Measurements from ENCODE around the gene AHRR.
A peak's percentile ranks its signal among the peaks of the same experiment; 100 is the strongest.
"Not testable (repeated sequence)": the region's sequence is repeated elsewhere in the genome, so short reads cannot be mapped to it uniquely, and the experiment has no call there.

The AHRR gene

DNA sequence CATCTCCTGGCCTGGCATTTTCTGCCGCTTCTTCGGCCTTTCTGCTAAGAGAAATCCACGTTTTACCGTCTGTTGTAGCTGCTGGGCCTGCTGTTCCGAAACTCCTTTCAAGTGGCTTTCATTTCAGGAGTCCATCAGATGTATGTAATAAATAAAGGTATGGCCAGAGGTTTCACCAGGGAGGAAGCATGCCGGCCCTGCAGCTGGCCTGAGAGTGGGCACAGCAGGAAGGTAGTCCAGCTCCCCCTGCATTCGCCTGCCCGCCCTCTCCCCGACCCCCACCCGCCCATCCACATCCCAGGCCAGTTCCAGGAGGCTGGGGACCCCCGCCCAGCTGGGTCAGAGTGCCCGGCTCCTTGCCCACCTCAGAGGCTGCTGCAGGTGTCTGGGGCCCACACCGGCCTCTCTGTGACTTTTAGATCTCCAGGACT is 75.0 kb downstream of the AHRR start:
- DNase-seq (ENCODE audit: low spot score): no peak

DNA sequence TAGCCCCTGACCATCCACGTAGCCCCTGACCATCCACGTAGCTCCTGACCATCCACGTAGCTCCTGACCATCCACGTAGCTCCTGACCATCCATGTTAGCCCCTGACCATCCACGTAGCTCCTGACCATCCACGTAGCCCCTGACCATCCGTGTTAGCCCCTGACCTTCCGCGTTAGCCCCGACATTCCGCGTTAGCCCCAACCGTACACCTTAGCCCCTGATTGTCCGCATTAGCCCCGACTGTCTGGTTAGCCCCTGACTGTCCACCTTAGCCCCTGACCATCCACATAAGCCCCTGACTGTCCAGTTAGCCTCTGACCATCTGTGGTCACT is 76.6 kb downstream of the AHRR start:
- DNase-seq (ENCODE audit: low spot score): not testable (repeated sequence)

DNA sequence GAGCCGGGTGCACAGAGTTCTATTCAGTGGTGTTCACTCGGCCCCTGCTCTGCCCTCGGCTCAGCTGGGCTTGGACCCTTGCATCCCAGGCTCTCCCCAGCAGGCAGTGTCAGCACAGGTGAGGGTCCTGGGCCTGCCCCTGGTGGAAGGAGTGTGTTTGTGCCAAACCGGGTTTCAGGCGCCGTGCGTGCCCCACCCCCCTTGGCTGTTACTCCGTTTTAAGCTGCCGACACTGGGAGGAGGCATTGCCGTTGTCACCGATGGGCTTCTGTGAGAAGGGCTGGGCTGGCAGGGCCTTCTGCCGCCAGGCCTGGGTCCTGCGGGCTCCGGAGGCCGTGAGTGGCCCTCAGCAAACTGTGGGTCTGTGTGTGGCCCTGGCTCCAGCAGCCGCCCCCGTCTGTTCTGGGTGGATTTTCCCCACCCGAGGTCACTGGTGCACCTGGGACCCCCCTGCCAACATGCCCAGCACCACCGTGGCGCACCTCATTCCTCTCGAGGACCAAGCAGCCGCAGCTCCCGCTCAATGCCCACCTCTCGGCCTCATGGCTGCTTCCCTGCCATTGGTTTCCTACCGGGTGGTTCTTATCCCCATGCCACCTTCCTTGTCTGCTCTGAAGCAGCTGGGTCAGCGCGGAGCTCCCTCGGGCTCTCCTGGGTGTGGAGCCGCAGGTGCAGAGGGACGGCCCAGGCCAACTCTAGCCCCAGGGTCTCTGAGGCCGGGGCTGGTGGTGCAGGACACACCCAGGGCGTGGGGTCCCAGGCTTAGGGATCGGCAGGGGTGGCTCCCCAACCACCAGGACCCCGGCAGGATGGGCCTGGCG is 77.2 kb downstream of the AHRR start:
- DNase-seq (ENCODE audit: low spot score): no peak

DNA sequence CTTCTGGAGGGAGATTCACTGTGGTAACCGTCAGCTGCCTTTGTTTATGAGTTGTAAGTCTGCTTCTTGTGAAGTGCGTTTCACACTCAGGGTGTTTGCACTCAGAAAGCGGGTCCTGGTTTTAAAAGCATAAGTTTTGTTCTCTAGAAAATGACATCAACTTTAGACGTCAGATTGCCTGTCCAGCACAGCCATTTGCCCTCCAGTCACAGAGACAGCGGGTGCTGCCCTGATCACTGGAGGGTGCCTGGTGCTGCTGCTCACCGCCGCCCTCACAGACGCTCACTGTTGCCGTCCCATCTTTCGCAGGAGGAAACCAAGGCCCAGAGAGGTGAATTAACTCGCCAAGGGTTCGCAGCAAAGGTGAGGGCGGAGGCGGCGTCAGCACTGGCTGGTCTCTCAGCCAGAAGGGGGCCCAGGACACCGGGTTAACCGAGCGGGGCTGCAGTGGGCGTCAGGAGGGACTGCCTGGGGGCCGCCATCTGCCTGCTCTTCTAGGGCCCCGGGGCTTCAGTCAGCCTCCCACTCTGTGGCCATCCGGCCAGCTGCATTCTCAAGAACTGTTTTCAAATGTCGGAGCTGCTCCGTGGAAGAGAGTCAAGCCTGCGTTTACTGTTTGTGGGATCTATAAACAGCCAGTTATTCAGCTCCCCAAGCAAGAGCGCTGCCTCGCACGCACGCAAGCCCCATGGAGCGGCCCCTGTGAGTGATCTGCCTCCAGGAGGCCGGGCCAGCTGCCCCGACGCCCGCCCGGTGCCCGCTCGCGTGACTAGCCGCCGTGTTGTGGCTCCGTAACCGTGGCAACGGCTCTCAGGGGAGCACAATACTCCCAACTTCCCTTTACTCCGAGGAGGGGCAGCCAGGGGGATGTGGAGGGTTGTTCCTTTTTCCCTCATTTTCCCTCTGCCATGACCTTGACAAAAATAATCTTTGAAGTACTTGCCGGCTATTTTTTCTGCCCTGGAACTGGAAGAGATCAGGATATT is 78.1 kb downstream of the AHRR start:
- DNase-seq (ENCODE audit: low spot score): peak; percentile 98

DNA sequence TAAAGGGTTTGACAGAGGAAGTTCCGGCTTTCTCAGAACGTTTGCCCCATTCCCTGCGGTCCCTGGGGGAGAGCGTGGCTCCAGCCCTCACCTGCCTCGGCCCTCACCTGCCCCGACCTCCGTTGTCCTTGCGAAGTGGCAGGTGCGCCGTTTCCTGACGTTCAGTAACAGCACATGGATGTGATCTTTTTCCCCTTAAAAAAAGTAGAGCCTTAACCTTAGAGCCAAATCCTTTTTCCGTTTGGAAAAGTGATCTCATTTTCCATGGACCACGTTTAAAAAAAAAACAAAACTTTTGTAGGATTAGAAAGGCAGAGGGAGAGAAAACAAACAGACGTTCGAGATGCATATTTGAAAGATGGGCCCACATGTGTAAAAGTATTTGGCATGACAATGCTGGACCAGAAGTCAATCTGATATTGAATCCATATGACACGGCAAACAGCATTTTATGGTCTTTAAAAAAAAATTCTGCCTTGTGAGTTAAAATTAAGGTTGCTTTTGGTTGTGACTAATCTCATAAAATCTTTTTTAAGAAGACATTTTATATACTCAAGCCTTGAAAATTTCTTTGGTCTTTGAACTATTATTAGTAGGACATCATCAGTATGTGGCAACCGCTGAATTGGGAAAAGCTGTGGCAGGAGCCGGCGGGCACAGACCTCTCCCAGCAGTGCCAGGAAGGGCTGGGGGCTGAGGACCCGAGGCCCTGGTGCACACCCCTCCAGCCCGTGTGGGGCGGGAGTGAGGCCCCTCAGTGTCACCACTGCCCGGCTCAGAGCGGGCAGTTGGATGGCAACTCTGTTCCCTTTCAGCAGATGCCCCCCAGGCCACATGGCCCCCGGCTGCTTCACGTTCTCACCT is 79.0 kb downstream of the AHRR start:
- peak; percentile 78 for DNase-seq (ENCODE audit: low spot score)

DNA sequence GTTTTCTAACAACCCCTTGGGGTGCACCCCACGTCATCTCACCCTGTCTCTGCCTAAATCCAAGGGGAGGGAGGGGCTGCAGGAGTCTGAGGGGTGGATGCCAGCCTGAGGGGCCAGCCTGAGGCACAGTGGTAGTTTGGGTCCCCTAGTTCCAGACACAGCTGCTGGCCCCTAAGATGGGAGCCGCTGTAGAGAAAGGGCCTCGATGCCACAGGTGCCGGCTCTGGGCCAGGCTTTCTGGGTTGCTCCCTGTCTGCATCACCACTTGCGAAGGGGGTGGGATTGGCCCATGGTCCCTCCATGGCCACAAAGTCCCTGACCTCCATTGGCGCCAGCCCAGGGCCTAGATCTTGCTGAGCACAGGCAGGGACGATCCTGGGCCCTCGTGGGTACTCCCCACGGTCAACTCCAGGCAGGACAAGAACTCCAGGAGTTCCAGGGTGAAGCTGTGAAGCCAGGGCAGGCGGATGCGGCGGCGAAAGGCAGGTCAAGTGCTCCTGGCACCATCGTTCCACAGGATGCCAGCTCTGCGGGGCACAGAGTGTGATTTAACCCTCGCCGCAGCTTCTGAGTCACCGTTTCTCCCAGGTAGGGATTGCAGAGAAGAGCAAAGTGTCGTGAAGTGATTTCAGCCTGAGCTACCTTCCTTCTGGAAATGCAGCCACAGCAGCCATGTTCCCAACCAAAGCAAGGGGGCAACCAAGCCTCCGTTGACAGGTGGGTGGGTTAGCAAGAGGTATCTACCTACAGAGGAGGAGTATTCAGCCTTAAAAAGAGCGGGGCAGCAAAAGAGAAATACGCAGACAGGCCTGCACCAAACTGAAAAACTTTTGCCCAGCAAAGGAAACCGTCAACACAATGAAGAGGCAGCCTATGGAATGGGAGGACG is 79.9 kb downstream of the AHRR start:
- no peak for DNase-seq (ENCODE audit: low spot score)

DNA sequence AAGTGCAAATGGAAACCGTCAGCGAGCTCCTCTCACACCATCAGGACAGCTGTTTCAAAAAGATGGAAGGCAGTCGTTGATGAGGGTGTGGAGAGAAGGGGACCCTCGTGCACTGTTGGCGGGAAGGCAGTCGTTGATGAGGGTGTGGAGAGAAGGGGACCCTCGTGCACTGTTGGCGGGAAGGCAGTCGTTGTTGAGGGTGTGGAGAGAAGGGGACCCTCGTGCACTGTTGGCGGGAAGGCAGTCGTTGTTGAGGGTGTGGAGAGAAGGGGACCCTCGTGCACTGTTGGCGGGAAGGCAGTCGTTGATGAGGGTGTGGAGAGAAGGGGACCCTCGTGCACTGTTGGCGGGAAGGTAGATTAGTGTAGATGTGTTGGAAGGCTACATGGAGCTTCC is 80.7 kb downstream of the AHRR start:
- not testable (repeated sequence) for DNase-seq (ENCODE audit: low spot score)

DNA sequence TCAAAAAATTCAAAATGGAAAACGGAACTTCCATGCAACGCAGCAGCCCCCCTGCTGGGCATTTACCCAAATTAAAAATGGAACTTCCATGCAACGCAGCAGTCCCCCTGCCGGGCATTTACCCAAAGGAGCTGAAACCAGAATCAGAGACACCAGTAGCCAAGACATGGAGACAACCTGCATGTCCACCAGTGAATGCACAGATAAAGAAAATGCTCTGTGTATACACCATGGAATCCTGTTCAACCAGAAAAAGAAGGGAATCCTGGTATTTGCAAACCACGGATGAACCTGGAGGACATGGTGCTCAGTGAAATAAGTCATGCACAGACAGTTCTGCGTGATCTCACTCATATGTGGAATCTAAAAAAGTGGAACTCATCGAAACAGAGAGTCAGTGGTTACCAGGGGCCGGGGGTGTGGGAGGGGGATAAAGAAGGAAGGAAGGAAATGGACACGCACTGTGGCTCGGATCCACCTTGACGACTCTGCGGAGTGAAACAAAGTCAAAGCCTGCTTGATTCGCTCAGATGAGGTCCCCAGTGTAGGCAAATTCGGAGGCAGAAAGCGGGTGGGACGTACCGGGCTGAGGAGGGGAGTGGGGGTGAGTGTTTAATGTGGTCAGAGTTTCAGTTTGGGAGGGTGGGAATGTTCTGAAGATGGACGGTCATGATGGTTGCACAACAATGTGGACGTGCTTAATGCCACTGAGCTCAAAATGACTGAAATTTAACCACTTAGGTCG is 81.3 kb downstream of the AHRR start:
- DNase-seq (ENCODE audit: low spot score): no peak

DNA sequence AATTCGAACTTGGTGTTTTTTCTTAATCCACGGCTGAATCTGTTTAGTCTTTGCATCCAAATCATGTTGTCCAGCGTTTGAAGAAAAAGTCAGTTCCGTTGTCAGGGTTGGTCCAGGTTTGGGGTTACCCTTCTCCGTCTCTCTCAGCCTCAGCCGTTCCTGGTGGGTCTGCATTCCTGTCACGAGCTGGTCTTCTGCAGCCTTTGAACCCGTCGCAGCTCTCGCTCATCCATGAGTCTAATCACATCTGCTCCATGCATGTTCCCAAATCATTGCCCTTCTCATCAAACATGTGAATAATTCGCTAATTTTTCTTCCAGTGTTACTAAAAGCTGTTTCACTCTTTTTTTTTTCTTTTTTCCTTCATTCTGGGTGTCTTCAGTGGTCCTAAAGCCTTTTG is 82.5 kb downstream of the AHRR start:
- no peak for DNase-seq (ENCODE audit: low spot score)

DNA sequence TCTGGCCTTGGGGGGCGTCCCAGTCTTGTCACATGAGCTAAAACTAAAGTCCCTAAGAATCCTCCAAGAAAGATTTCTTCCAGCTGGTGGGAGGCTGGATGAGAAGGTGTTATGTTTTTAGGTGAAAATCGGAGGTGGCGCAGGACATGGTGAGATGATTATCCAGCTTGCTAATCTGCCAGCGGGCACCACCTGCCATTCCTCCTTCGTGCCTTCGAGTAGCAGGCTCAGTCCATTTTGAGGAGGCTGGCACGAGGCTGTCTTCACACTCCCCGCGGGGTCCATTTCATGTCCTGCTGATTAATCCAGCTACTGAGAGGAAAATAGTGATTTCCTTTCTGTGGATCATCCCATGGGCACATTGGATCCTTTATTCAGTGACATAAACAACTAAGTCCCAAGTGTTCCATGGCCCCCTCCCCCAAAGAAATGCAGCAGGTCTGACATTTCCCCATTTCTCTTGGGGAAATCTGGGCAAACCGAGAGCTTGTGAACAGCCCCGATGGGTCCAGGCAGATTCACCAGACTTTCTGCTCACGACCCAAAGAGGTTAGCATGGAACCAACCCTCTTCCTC is 83.2 kb downstream of the AHRR start:
- no peak for DNase-seq (ENCODE audit: low spot score)

DNA sequence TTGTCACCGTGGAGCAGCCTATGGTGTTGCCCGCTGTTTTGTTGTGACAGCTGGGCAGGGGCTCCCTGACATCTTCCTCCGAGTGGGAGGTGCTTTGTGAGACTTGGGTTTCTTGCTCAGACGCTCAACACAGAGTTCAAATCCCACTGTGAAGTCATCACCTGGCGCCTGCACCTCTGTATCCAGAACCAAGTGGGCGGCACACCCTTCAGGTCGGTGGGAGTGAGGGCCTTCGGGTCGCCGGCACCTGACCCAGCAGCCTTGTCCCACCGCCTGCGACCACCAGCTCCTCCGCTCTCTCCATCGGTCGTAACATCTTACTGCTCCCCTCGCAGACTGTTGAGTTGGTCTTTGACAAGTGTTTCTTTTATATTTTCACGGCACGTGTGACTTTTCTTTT is 83.9 kb downstream of the AHRR start:
- no peak for DNase-seq (ENCODE audit: low spot score)

DNA sequence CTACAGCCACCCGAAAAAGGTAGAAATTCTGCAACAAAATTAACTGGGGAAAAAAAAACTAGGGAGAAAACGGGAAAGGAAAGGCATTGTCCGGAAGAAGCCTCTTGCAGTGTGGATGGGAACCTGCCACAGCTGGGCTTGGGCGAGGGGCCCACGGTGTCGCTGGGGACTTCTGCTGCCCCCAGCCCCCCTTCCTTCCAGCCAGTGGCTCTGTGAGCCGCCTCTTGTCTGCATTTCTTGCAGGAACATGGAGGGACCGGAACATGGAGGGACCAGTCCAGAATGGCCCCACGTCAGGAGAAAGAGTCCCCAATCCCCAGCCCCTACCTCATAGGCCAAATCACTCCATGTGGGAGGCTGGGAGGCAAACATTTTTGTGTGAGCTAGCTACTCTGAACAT is 84.5 kb downstream of the AHRR start:
- no peak for DNase-seq (ENCODE audit: low spot score)

DNA sequence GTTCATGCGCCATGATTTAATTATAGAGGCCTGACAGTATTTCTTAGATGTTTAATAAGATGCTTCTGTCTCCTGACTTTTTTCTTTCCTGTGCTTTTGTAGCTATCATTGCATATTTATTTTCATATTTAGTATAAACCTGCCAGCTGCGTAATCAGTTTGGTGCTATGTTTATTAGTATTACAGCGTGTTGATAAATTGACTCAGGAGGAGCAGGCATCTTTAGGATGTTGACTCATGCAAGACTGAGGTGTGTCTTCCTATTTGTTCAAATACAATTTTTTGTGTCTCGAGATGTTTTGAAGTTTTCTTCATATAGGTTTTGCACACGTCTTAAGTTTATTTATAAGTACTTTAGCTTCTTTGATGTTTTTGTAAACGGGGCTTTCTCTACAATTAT is 85.5 kb downstream of the AHRR start:
- DNase-seq (ENCODE audit: low spot score): no peak

DNA sequence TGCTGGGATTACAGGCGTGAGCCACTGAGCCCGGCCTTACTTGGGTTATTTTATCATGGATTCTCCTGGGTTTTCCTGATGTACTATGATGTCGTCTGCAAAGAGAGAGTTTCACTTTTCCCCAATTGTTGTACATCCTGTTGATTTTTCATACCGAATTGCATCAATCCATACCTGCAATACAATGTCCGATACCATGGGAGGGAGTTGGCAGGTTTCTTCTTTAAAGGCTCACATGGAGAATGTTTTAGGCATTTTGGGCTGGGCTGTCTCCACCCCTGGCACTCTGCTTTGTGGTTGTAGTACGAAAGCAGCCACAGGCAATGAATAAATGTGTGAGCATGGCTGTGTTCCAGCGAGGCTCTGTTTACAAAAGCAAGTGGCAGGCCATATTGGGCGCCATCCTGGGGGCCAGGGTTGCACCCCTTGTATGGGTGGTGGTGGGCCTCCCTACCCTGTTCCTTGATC is 86.3 kb downstream of the AHRR start:
- no peak for DNase-seq (ENCODE audit: low spot score)

DNA sequence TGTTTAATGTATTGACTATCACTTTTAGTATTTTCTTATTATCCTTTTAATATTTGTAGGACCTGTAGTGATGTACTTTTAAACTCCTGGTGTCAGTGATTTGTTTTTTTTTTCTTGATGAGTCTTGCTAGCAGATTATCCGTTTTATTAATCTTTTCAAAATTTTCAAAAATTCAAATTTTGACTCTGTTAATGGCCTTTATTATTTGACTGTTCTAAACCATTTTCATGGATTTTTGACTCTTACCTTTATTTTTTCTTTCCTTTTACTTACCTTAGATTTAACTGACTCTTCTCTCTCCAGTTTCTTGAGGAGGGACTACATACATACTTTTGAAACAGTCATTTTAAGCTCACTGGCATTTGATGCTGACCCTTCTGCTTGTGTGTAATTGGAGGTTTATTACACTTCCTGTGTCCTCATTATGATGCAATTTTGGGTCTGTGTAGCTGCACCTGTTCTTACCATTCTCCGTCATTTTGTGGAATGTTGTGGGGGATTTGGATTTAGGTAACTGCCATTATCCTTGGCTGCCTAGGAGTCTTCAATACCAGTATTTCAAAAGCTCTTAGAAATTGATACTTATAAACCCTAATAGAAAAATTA is 89.5 kb downstream of the AHRR start:
- no peak for DNase-seq (ENCODE audit: low spot score)

DNA sequence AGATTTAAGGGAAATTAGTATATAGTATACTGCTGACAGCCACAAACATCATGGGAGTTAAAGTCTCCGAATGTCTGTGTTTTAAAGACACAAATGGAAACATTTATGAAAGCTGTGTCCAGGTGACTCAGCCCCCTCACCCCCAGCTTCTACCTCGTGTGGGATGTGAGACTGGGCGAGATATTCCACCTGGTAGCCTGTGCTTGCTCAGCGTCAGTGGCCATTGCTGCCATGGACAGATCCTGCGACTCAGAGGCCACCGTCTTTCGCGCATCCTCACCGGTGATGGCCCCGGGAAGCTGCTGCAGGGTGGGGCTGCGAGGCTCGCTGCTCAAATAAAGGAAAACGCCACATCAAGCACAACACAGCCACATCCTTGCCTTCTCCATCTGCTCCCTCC is 90.2 kb downstream of the AHRR start:
- DNase-seq (ENCODE audit: low spot score): no peak

DNA sequence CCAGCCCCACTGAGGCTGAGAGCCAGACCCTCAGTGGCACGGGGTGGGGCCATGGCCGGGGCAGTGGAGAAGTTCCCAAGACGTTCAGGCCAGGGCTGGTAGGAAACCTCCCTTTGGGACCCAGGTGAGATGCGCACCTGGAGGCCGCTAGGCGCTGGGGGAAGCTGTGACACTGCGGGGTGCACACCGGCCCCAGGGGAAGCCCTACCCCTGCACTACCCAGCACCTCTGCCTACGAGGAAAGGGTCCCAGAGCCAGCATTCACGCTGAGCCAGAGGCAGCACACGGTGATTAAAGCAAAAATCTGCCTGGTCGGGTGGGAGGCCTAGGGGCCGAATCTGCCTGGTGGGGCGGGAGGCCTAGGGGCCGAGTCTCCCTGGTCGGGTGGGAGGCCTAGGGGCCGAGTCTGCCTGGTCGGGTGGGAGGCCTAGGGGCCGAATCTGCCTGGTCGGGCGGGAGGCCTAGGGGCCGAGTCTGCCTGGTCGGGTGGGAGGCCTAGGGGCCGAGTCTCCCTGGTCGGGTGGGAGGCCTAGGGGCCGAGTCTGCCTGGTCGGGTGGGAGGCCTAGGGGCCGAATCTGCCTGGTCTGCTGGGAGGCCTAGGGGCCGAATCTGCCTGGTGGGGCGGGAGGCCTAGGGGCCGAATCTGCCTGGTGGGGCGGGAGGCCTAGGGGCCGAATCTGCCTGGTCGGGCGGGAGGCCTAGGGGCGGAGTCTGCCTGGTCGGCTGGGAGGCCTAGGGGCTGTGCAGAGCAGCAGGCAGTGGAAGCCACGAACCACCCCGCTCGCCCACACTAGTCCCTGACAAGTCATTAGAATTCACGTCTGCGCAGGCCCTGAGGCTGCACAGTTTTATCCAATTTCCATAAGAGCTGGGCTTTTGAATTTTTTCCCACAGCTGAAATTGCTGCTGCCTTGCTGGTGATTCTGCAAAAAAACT is 93.7 kb downstream of the AHRR start:
- DNase-seq (ENCODE audit: low spot score): not testable (repeated sequence)

DNA sequence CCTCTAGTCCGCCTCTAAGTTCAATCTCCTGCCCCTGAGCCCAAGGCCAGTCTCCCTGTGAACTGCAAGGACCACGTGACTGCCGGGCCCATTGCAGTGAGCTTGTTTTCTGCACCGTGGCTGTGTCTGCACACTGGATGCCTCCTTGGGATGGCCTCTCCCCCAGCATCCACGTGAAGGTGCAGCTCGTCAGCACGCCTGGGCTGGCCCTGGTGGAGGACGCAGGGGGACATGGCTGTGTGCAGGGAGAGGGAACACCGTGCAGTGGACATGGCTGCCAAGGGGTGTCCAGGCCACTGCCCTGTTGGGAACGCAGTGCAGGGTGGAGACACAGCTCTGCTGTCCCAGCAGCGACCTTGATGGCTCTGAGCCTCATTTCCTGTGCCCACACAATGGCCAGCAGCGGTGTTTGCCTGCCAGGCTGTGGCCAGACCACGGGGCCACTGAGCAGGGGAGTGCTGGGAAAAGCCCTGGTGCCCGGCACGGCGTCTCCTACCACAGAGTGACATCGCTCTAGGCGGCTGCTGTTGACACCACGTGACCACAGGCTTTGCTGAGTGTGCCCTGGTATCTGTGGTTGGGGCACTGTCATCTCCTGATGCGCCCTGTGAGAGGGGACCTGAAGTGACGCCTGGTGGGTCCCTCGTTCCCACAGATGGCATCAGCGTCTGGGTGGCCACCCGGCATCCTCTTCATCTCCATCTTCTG is 94.6 kb downstream of the AHRR start:
- no peak for DNase-seq (ENCODE audit: low spot score)
